ENCODE results near the gene LYZ. TPM values are rescaled to one million over a fixed set of nuclear protein-coding genes. Genes with fewer than 3 reads are reported as not detected.
A peak's percentile ranks its signal among the peaks of the same experiment; 100 is the strongest.

Gene LYZ
- total RNA-seq, 1 experiment from 2014 or later = not detected

GRCh38 chr12:69328426-69328825 is 19.8 kb upstream of the LYZ start:
- no peak overlapping the region for H3K56ac ChIP-seq (ENCODE audit: insufficient read length, low read depth, low read length)
- H2AFZ ChIP-seq (ENCODE audit: low read length) = no peak overlapping the region
- H3K27me3 ChIP-seq (ENCODE audit: insufficient read depth, low read length) = no peaks in the 10 kb centered on the region
- H3K4me3 Mint-ChIP-seq = 0 out of 5 replicates have a peak overlapping the region, but pooled peaks of 1 of the 2 experiments have one; percentile 16
- no peaks in the 10 kb centered on the region for H3K27me3 Mint-ChIP-seq (ENCODE audit: low read depth)
- H3K36me3 Mint-ChIP-seq (ENCODE audit: insufficient read depth in 1 of 3, low read depth in 3 of 3) = no peaks in the 10 kb centered on the region
- H2BK120ac ChIP-seq (ENCODE audit: low read depth, low read length, poor library complexity, severe bottlenecking) = no peak overlapping the region
- no peak overlapping the region for H3K14ac ChIP-seq (ENCODE audit: insufficient read depth, low read length)
- DNase-seq = no peak
- H3T11ph ChIP-seq (ENCODE audit: low read length) = no peak overlapping the region
- no peaks in the 10 kb centered on the region for H4K20me1 ChIP-seq (ENCODE audit: control insufficient read depth, insufficient read depth, insufficient read length)
- H3K9me3 ChIP-seq (ENCODE audit: control insufficient read depth, low read depth, low read length) = no peaks in the 10 kb centered on the region
- H2AK5ac ChIP-seq (ENCODE audit: insufficient read length, low read length) = no peak overlapping the region
- peak overlapping the region in 2 of 3 experiments; percentile 43 to 92; a peak in 4 of 7 replicates for H3K27ac Mint-ChIP-seq
- WGBS (ENCODE audit: extremely low coverage, insufficient read length, low lambda C conversion rate) = no CpG with 5 or more reads among the region's 3 CpGs
- no peak overlapping the region for H4K8ac ChIP-seq (replicated peaks; ENCODE audit: insufficient read length, low read depth, low read length)
- H3K27ac ChIP-seq (ENCODE audit: insufficient read length, low read depth, low read length) = no peak overlapping the region
- no peak overlapping the region for H3K23ac ChIP-seq (ENCODE audit: insufficient read length, low read depth, low read length)
- H2BK12ac ChIP-seq (ENCODE audit: insufficient read length, low read depth, low read length) = no peak overlapping the region
- H3K4me2 ChIP-seq (ENCODE audit: insufficient read depth, insufficient read length, low read length) = no peak overlapping the region
- H2BK5ac ChIP-seq (ENCODE audit: insufficient read length, low read length) = no peak overlapping the region
- no peak overlapping the region for H2BK15ac ChIP-seq (ENCODE audit: low read depth, low read length)
- no peaks in the 10 kb centered on the region for H3K9me3 Mint-ChIP-seq
- H4K5ac ChIP-seq (ENCODE audit: insufficient read length, low read depth, low read length) = no peak overlapping the region
- H3K9ac ChIP-seq (ENCODE audit: extremely low read depth, insufficient read length, low read length) = no peak overlapping the region
- no peak overlapping the region for H3K18ac ChIP-seq (ENCODE audit: insufficient read length, low read depth, low read length)
- H3K79me2 ChIP-seq (ENCODE audit: insufficient read depth, low read length) = no peaks in the 10 kb centered on the region
- no peak overlapping the region for H2BK20ac ChIP-seq (ENCODE audit: low read depth, low read length, poor library complexity, severe bottlenecking)
- TF ChIP-seq CTCF (conservative IDR thresholded peaks at IDR 0.05) = no peak
- no peak overlapping the region for H3K4ac ChIP-seq (ENCODE audit: low read depth, low read length)
- no peak overlapping the region for H4K91ac ChIP-seq (ENCODE audit: insufficient read length, low read depth, low read length)
- H3K4me1 ChIP-seq (ENCODE audit: insufficient read depth, low read length) = peaks cover 12% of the 10 kb centered on the region; the same call in 1 of the 2 replicates
- H3K23me2 ChIP-seq (ENCODE audit: insufficient read length, low read depth, low read length, poor library complexity, severe bottlenecking) = peaks cover 4% of the 10 kb centered on the region
- no peaks in the 10 kb centered on the region for H3K79me1 ChIP-seq (ENCODE audit: insufficient read depth, low read depth, low read length, poor library complexity, severe bottlenecking)
- peaks cover 51 to 54% of the 10 kb centered on the region in 2 experiments for H3K4me1 Mint-ChIP-seq
